HEK293 (cell line): ENCODE results near the gene NKX1-1.

Source experiments
- MZF1 ChIP-seq: fragments of 450-650 bp; formaldehyde crosslinking; IDR thresholded peaks from 2 replicates; pipeline ENCODE4 v1.5.1; 2017; ENCODE audit warnings: missing biosample characterization, missing genetic modification characterization, borderline replicate concordance
- TCF7L2 ChIP-seq: IDR thresholded peaks from 2 replicates; pipeline ENCODE4 v1.6.1; 2011; ENCODE audit warnings: low read depth, mild to moderate bottlenecking, inconsistent platforms, low read length, moderate library complexity, borderline replicate concordance
- ZNF670 ChIP-seq: fragments of 450-650 bp; formaldehyde crosslinking; IDR thresholded peaks from 2 replicates; pipeline ENCODE4 v1.5.1; 2016; ENCODE audit warnings: missing biosample characterization, missing genetic modification characterization, low read depth
- ZNF776 ChIP-seq: fragments of 450-650 bp; formaldehyde crosslinking; IDR thresholded peaks from 2 replicates; pipeline ENCODE4 v1.5.0; 2017; ENCODE audit warnings: missing biosample characterization, missing genetic modification characterization, borderline replicate concordance
- TF ChIP-seq, protein P1 (sequence below): fragments of 450-650 bp; formaldehyde crosslinking; IDR thresholded peaks from 2 replicates; pipeline ENCODE4 v1.5.1; 2016; ENCODE audit warnings: missing biosample characterization, missing genetic modification characterization
- TF ChIP-seq, protein P2 (sequence below): fragments of 450-650 bp; formaldehyde crosslinking; IDR thresholded peaks from 2 replicates; pipeline ENCODE4 v1.5.1; 2016; ENCODE audit warnings: missing biosample characterization, missing genetic modification characterization

DNA sequence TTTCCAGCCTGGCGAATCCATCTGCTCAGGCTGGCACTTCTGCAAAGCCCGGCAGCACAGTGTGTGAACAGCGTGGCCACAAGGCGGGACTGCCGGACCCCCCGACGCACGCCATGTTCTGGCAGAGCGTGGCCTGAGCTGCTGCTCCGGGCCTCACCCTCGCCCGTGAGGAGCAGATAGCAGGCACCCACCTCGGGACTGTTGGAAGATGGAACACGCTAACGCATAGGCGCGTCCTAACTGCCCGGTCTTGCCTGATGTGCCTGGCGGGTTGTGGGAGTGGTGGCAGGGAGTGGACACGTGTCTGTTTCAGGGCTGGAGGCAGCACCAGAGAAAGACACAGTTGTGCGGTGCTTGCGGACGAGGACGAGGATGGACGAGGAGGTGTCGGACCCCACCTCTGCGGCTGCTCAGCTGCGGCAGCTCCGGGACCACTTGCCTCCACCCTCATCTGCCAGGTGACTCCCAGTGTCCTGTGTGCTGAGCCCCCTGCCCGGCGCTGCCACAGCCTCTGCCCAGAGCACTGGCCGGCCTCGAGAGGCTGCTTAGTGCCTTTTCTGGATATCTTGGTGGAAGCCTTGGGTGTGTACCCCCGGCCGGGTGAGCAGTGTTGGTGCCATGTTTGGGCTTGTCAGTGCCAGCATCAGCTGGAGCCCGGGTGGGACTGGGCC, 31.1 kb downstream of the NKX1-1 start:
- TF ChIP-seq TCF7L2 (no peak), MZF1 (tag by site-specific recombination) (no peak), ZNF776 (tag by site-specific recombination) (no peak), ZNF670 (tag by site-specific recombination) (no peak)
- TF ChIP-seq, protein P1, sequence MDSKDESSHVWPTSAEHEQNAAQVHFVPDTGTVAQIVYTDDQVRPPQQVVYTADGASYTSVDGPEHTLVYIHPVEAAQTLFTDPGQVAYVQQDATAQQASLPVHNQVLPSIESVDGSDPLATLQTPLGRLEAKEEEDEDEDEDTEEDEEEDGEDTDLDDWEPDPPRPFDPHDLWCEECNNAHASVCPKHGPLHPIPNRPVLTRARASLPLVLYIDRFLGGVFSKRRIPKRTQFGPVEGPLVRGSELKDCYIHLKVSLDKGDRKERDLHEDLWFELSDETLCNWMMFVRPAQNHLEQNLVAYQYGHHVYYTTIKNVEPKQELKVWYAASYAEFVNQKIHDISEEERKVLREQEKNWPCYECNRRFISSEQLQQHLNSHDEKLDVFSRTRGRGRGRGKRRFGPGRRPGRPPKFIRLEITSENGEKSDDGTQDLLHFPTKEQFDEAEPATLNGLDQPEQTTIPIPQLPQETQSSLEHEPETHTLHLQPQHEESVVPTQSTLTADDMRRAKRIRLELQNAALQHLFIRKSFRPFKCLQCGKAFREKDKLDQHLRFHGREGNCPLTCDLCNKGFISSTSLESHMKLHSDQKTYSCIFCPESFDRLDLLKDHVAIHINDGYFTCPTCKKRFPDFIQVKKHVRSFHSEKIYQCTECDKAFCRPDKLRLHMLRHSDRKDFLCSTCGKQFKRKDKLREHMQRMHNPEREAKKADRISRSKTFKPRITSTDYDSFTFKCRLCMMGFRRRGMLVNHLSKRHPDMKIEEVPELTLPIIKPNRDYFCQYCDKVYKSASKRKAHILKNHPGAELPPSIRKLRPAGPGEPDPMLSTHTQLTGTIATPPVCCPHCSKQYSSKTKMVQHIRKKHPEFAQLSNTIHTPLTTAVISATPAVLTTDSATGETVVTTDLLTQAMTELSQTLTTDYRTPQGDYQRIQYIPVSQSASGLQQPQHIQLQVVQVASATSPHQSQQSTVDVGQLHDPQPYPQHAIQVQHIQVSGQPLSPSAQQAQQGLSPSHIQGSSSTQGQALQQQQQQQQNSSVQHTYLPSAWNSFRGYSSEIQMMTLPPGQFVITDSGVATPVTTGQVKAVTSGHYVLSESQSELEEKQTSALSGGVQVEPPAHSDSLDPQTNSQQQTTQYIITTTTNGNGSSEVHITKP (tag by site-specific recombination) = no peak
- TF ChIP-seq, protein P2, sequence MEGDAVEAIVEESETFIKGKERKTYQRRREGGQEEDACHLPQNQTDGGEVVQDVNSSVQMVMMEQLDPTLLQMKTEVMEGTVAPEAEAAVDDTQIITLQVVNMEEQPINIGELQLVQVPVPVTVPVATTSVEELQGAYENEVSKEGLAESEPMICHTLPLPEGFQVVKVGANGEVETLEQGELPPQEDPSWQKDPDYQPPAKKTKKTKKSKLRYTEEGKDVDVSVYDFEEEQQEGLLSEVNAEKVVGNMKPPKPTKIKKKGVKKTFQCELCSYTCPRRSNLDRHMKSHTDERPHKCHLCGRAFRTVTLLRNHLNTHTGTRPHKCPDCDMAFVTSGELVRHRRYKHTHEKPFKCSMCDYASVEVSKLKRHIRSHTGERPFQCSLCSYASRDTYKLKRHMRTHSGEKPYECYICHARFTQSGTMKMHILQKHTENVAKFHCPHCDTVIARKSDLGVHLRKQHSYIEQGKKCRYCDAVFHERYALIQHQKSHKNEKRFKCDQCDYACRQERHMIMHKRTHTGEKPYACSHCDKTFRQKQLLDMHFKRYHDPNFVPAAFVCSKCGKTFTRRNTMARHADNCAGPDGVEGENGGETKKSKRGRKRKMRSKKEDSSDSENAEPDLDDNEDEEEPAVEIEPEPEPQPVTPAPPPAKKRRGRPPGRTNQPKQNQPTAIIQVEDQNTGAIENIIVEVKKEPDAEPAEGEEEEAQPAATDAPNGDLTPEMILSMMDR = no peak
